ENCODE data around the gene CRADD. TPM values are rescaled to one million over a fixed set of nuclear protein-coding genes. Genes with fewer than 3 reads are reported as not detected.
A peak's percentile ranks its signal among the peaks of the same experiment; 100 is the strongest.

CRADD gene
- total RNA-seq, 1 donor from 2014 or later, result 41.2 TPM

GRCh38 chr12:93888964-93889363 is 211.8 kb downstream of the CRADD start:
- no peaks in the 10 kb centered on the region for H3K9me3 ChIP-seq (ENCODE audit: low read depth)
- no peaks in the 10 kb centered on the region for H3K27me3 ChIP-seq
- no peak overlapping the region for H3K27ac ChIP-seq
- H3F3A ChIP-seq (ENCODE audit: low read depth), result peaks cover 13% of the 10 kb centered on the region
- H2AFZ ChIP-seq (replicated peaks), result no peak overlapping the region
- H3K4me1 Mint-ChIP-seq, result peaks cover 20% of the 10 kb centered on the region
- H3K9ac ChIP-seq, result no peak overlapping the region
- no peak overlapping the region for H3K4me2 ChIP-seq
- no peaks in the 10 kb centered on the region for H3K36me3 ChIP-seq
- no peaks in the 10 kb centered on the region for H3K79me2 ChIP-seq (ENCODE audit: low read depth)
- H3K4me3 ChIP-seq, result no peak overlapping the region
- no peak overlapping the region for H3K27ac Mint-ChIP-seq
- H3K27me3 Mint-ChIP-seq (ENCODE audit: insufficient read depth, low read depth), result peaks cover 8% of the 10 kb centered on the region
- H4K20me1 ChIP-seq (ENCODE audit: low read depth), result no peaks in the 10 kb centered on the region
- no peaks in the 10 kb centered on the region for H3K9me3 Mint-ChIP-seq
- TF ChIP-seq EZH2 (IDR thresholded peaks at IDR 0.05) (no peak), CTCF (IDR thresholded peaks at IDR 0.05) (no peak), EZH2phosphoT487 (IDR thresholded peaks at IDR 0.05) (no peak)
- H3K36me3 Mint-ChIP-seq, result no peaks in the 10 kb centered on the region
- H3K4me3 Mint-ChIP-seq, result no peak overlapping the region
- no peak for DNase-seq (ENCODE audit: low spot score)
- peaks cover 17% of the 10 kb centered on the region for H3K4me1 ChIP-seq

- Histone ChIP-seq H3K27me3 (no peaks in the 10 kb centered on the region), H3K36me3 (no peaks in the 10 kb centered on the region), H2AFZ (replicated peaks) (no peak overlapping the region), H3K4me3 (no peak overlapping the region), H3K79me2 (ENCODE audit: low read depth) (no peaks in the 10 kb centered on the region), H3K4me2 (no peak overlapping the region), H3K9me3 (ENCODE audit: low read depth) (no peaks in the 10 kb centered on the region), H3K27ac (no peak overlapping the region), H4K20me1 (ENCODE audit: low read depth) (no peaks in the 10 kb centered on the region), H3K4me1 (peaks cover 17% of the 10 kb centered on the region), H3K9ac (no peak overlapping the region), H3F3A (ENCODE audit: low read depth) (peaks cover 13% of the 10 kb centered on the region)
- H3K4me1 Mint-ChIP-seq, result peaks cover 21% of the 10 kb centered on the region
- peaks cover 8% of the 10 kb centered on the region for H3K27me3 Mint-ChIP-seq (ENCODE audit: insufficient read depth, low read depth)
- no peaks in the 10 kb centered on the region for H3K36me3 Mint-ChIP-seq
- TF ChIP-seq EZH2phosphoT487 (IDR thresholded peaks at IDR 0.05), result no peak
- TF ChIP-seq EZH2 (IDR thresholded peaks at IDR 0.05), result no peak
- TF ChIP-seq CTCF (IDR thresholded peaks at IDR 0.05), result no peak
- no peak overlapping the region for H3K27ac Mint-ChIP-seq
- DNase-seq (ENCODE audit: low spot score), result no peak
- no peaks in the 10 kb centered on the region for H3K9me3 Mint-ChIP-seq
- no peak overlapping the region for H3K4me3 Mint-ChIP-seq
Measured at GRCh38 chr12:93889516-93890212, 212.5 kb downstream of the CRADD start.

GRCh38 chr12:93892423-93893268 is 215.5 kb downstream of the CRADD start:
- H3K4me3 ChIP-seq, result no peak overlapping the region
- H3K79me2 ChIP-seq (ENCODE audit: low read depth), result no peaks in the 10 kb centered on the region
- Mint-ChIP-seq H3K4me1 (peaks cover 26% of the 10 kb centered on the region), H3K27ac (peak overlapping the region; percentile 10), H3K36me3 (no peaks in the 10 kb centered on the region), H3K27me3 (ENCODE audit: insufficient read depth, low read depth) (peaks cover 7% of the 10 kb centered on the region), H3K9me3 (no peaks in the 10 kb centered on the region), H3K4me3 (no peak overlapping the region)
- no peak overlapping the region for H3K9ac ChIP-seq
- peaks cover 13% of the 10 kb centered on the region for H3F3A ChIP-seq (ENCODE audit: low read depth)
- DNase-seq (ENCODE audit: low spot score), result peak; percentile 82
- peak overlapping the region; percentile 53 for H2AFZ ChIP-seq (replicated peaks)
- no peaks in the 10 kb centered on the region for H4K20me1 ChIP-seq (ENCODE audit: low read depth)
- H3K4me2 ChIP-seq, result peak overlapping the region; percentile 59
- H3K4me1 ChIP-seq, result peaks cover 17% of the 10 kb centered on the region
- no peak overlapping the region for H3K27ac ChIP-seq
- TF ChIP-seq CTCF (IDR thresholded peaks at IDR 0.05) (peak; percentile 6), EZH2phosphoT487 (IDR thresholded peaks at IDR 0.05) (no peak), EZH2 (IDR thresholded peaks at IDR 0.05) (no peak)
- H3K36me3 ChIP-seq, result no peaks in the 10 kb centered on the region
- no peaks in the 10 kb centered on the region for H3K9me3 ChIP-seq (ENCODE audit: low read depth)
- no peaks in the 10 kb centered on the region for H3K27me3 ChIP-seq
